NCI-H82 (cell line): Measurements from ENCODE around the gene KRTAP4-3.
"Not testable (repeated sequence)": the region's sequence is repeated elsewhere in the genome, so short reads cannot be mapped to it uniquely, and the experiment has no call there.

Source experiments
- DNase-seq: peaks from one replicate; lab custom pipeline; 2025; lab: John Stamatoyannopoulos, UW

The KRTAP4-3 gene

DNA sequence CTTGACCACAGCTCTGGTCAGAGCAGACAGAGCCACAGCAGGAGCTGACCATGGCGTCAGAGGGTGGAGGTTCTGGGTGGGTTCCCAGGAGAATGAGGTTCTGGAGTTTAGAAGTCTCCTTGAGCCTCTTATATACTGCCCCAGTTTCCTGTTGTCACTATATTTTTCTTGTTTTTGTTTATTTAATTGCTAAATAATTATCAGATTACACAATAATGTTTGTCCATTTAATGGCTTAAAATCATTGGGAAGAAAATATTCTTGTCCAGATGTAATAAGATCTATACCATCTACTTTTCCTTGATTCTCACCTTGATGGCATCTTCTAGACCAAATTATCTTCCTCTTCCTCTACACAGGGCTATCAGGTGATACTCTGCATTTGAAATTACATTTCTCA is at the start of gene KRTAP4-3:
Gene KRTAP4-3, minus strand, starts transcription at position 101 of the 400 bp plus-strand sequence. Its CDS starts 49 bp downstream, at position 52.
- DNase-seq, result no peak

- DNase-seq, result no peak
Measured at GRCh38 chr17:41215681-41216080, 47.7 kb upstream of the KRTAP4-3 start.

- no peak for DNase-seq
Measured at GRCh38 chr17:41212524-41213169, 44.6 kb upstream of the KRTAP4-3 start.

GRCh38 chr17:41211845-41212466 is 43.9 kb upstream of the KRTAP4-3 start:
- DNase-seq, result no peak

DNA sequence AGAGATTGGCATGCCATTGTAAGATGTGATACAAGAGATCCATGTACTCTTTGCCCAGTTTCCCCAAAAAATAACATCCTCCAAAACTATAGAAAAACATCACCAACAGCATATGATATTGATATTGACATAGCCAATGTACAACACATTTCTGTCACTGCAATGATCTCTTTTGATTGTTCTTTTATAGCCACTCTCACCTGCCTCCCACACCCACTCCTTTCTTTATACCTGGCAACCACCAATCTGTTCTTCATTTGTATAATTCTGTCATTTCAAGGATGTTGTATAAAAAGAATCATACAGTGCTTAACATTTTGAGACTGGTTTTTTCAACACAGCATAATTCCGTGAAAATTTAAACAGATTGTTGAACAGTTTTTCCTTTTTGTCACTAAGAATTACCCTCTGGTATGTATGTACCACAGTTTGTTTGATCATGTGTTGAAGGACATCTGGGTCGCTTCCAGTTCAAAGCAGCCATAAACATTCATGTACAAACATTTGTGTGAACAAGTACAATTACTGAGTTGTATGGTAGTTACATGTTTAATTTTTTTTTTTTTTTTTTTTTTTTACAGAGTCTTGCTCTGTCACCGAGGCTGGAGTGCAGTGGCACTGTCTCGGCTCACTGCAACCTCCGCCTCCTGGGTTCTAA is 31.5 kb upstream of the KRTAP4-3 start:
- DNase-seq, result no peak

GRCh38 chr17:41196068-41196467 is 28.0 kb upstream of the KRTAP4-3 start:
- DNase-seq, result no peak

DNA sequence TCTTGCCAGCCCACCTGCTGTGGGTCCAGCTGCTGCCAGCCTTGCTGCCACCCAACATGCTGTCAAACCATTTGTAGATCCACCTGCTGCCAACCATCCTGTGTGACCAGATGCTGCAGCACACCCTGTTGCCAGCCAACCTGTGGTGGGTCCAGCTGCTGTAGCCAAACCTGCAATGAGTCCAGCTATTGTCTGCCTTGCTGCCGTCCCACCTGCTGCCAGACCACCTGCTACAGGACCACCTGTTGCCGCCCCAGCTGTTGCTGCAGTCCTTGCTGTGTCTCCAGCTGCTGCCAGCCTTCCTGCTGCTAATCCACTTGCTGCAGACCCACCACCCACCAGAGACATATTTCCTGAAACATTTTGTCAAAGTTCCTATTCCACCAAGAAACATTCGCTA is 22.3 kb upstream of the KRTAP4-3 start:
- no peak for DNase-seq

GRCh38 chr17:41189837-41190318 is 21.9 kb upstream of the KRTAP4-3 start, which contains the start of gene KRTAP9-1:
Gene KRTAP9-1 (plus strand): TSS chr17:41189887. CDS start chr17:41189887, 0 bp downstream.
- not testable (repeated sequence) for DNase-seq

DNA sequence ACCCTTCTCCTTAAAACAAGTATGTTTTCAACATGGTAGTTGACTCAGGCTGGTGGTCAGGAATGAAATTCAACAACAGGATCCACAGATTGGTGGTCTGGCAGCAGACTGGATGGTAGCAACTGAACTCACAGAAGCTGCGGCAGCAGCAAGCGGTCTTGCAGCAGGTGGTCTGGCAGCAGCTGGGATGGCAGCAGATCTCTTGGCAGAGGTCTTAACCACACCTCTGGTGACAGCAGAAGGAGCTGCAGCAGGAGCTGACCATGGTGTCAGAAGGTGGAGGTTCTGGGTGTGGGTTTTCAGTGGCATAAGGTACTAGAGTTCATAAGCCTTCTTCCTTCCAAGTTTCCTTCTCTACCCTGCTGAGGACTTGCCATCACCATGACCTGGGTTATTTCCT is 18.9 kb upstream of the KRTAP4-3 start:
- DNase-seq, result no peak

DNA sequence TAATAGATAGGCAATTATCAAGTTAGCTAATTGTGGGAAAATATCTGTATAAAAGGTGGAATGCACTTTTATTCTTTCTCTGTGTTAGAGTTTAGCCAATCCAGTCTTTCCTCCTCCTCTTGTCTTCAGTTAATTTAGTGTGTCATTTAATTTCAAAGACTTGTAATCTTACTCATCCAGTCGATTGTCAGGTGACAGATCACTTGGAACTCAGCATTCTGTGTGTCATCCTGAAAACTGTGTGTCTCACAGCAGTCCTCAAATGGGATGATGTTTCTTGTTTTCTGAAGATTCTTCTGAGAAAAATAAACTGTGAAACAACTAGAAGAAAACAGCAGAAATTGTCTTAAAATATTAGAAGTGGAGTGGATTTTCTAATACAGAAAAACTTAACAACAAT is 17.0 kb upstream of the KRTAP4-3 start:
- DNase-seq, result no peak

DNA sequence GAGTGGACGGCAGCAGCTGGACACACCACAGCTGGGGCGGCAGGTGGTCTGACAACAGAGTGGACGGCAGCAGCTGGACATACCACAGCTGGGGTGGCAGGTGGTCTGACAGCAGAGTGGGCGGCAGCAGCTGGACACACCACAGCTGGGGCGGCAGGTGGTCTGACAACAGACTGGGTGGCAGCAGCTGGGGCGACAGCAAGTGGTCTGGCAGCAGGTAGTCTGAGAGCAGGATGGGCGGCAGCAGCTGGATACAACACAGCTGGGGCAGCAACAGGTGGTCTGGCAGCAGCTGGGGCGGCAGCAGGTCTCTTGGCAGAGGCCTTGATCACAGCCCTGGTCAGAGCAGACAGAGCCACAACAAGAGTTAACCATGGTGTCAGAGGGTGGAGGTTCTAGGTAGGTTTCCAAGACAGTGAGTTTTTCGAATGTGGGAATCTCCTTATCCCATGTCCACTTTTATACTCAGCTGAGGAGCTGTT is 16.5 kb upstream of the KRTAP4-3 start, which contains the start of gene KRTAP4-1:
Gene KRTAP4-1, minus strand, starts transcription at position 432 of the 482 bp plus-strand sequence. Its CDS starts 57 bp downstream, at position 375.
- no peak for DNase-seq

DNA sequence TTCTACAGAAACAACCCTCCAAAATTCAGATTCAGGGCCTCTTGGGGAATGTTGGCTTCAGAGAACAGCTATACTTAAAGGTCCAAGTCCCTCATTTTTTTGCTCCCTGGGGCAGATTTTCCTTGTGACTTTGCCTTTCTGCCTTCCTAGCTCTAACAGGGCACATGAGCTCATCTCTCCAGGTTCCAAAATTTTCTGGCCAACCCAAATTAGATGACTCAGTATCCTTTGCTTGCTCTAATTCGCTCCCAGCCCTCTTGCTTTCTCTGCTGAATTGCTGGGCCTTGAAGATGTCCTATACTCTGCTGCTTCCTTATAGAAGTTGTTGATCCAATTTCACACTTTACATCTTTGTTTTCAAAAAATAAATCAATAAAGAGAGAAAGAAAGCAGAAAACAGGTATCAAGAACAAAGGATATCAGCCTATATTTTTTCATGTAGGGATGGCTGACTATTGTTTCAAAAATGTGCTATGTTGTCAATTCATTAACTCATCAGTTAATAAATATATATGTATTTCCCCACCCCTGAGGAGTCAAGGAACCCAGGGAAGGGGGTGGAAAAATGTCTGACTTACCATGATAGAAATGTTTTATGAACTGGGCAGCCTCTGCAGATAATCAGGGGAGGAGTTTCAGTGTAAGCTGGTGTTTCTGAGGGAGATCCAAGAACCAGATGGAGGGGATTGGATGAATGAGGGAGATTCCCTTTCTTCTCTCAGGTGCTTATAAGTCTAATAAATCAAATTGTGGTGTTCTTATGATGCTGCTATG is 11.0 kb upstream of the KRTAP4-3 start:
- DNase-seq, result no peak

- no peak for DNase-seq
Measured at GRCh38 chr17:41178341-41178740, 10.3 kb upstream of the KRTAP4-3 start.

- DNase-seq, result no peak
Measured at GRCh38 chr17:41177727-41178271, 9.8 kb upstream of the KRTAP4-3 start, which contains the start of gene KRTAP4-2. Gene KRTAP4-2 (minus strand): TSS chr17:41178221. CDS start chr17:41178164, 57 bp downstream.

- no peak for DNase-seq
Measured at GRCh38 chr17:41176744-41177387, 8.8 kb upstream of the KRTAP4-3 start.

- DNase-seq, result no peak
Measured at GRCh38 chr17:41171886-41172285, 3.9 kb upstream of the KRTAP4-3 start.

GRCh38 chr17:41167561-41167960 is 460 bp downstream of the KRTAP4-3 start:
- DNase-seq, result no peak

- DNase-seq, result no peak
Measured at GRCh38 chr17:41163828-41164227, 4.2 kb downstream of the KRTAP4-3 start.

GRCh38 chr17:41160648-41161047 is 7.4 kb downstream of the KRTAP4-3 start, which contains the start of gene KRTAP4-4:
Gene KRTAP4-4 (minus strand): TSS chr17:41160748. CDS start chr17:41160691, 57 bp downstream.
- no peak for DNase-seq

GRCh38 chr17:41160190-41160589 is 7.8 kb downstream of the KRTAP4-3 start:
- DNase-seq, result not testable (repeated sequence)

DNA sequence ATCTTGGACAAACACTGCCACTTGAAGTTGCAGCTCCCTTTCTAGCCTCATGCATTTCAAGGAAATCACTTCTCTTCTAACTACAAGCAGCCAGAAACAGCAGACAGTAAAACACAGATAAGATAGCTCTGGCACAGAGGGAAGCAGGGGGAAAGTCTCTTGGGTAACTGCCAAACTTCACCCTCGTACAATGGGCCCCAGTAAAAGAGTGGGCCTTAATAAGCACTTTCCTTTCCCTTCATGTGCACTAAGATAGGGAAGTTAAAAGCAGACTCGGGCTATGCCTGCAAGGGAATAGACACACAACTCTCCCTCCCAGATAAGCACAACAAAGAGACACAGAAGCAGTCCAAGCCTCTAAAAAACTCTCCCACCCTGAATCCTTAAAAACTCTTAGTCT is 14.2 kb downstream of the KRTAP4-3 start:
- DNase-seq, result no peak
